GM12892 (cell line): ENCODE measurements around the gene VAV2.

Experiments
- POLR2A ChIP-seq: IDR thresholded peaks from 2 replicates; pipeline ENCODE4 v1.6.1; 2011; ENCODE audit warnings: low read depth, low read length, control low read depth
- POLR2AphosphoS5 ChIP-seq: IDR thresholded peaks from 2 replicates; pipeline ENCODE4 v1.6.1; 2011; ENCODE audit warnings: low read depth, low read length, control low read depth
- TAF1 ChIP-seq: IDR thresholded peaks from 2 replicates; pipeline ENCODE4 v1.6.1; 2011; ENCODE audit warnings: low read depth, mild to moderate bottlenecking, control low read depth, low read length, borderline replicate concordance

DNA sequence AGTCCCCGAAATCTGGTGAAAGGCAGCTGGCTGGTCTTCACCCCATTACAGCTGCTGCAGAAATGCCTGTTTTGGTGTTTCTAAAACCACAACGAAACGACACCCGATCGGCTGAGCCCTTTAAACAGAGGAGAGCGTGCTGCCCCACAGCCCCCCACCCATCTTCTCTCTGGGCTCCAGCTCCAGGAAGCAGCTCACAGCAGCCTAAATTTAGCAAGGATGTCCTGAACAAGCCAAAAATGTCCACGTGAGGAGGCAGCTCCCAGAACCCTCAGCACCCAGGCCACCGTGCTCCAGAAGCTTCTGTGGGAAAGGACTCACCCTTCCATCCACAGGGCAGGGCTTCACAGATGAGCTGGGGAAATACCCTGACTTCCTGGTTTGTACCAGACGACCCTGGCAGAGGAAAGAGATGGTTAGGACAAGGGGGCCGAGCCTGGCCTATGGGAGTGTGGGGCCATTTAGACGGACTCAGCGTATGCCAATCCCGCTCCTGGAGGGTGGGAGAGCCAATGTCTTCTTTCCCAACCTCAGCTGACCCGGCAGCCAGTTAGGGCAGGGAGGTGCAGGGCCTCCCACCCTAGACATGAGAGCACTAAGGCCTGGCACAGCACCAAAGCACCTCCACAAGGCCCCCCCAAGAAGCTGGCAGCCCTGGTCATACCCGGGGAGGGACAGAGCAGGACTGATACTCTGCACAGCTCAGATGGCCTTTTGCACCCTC lies 214.9 kb downstream of the VAV2 start:
- no peak for TF ChIP-seq POLR2AphosphoS5
- TF ChIP-seq POLR2A: no peak
- TF ChIP-seq TAF1: no peak
